GM08714 (cell line): ENCODE measurements around the gene VEPH1.

ENCODE experiments used
- H3K4me3 ChIP-seq: fragments of 200-500 bp; sonication (Bioruptor generic); 2 replicates; pipeline ENCODE4 v1.5.1; 2014; ENCODE audit warnings: mild to moderate bottlenecking, low read length, inconsistent platforms
- ZNF274 ChIP-seq: IDR thresholded peaks from 2 replicates; pipeline ENCODE4 v1.6.1; 2012; ENCODE audit warnings: mild to moderate bottlenecking, low read depth, low read length

VEPH1 gene

GRCh38 chr3:157379525-157380140 lies 123.6 kb downstream of the VEPH1 start:
- TF ChIP-seq ZNF274, result no peak
- H3K4me3 ChIP-seq, result no peak overlapping the region

GRCh38 chr3:157376603-157377300 lies 126.5 kb downstream of the VEPH1 start:
- TF ChIP-seq ZNF274, result no peak
- H3K4me3 ChIP-seq, result no peak overlapping the region

GRCh38 chr3:157375342-157375986 lies 127.8 kb downstream of the VEPH1 start:
- no peak overlapping the region for H3K4me3 ChIP-seq
- TF ChIP-seq ZNF274, result no peak

- H3K4me3 ChIP-seq, result no peak overlapping the region
- TF ChIP-seq ZNF274, result no peak
These were observed 128.3 kb downstream of the VEPH1 start for GRCh38 chr3:157374933-157375332.

GRCh38 chr3:157373783-157374182 lies 129.4 kb downstream of the VEPH1 start:
- no peak overlapping the region for H3K4me3 ChIP-seq
- TF ChIP-seq ZNF274, result no peak

- TF ChIP-seq ZNF274, result no peak
- H3K4me3 ChIP-seq, result no peak overlapping the region
These were observed 132.3 kb downstream of the VEPH1 start for GRCh38 chr3:157370867-157371266.

- no peak for TF ChIP-seq ZNF274
- no peak overlapping the region for H3K4me3 ChIP-seq
These were observed 133.3 kb downstream of the VEPH1 start for GRCh38 chr3:157369727-157370421.

GRCh38 chr3:157368171-157368570 lies 135.0 kb downstream of the VEPH1 start:
- H3K4me3 ChIP-seq, result no peak overlapping the region
- TF ChIP-seq ZNF274, result no peak

GRCh38 chr3:157363393-157363792 lies 139.8 kb downstream of the VEPH1 start:
- TF ChIP-seq ZNF274, result no peak
- no peak overlapping the region for H3K4me3 ChIP-seq

GRCh38 chr3:157362348-157362747 lies 140.9 kb downstream of the VEPH1 start:
- no peak for TF ChIP-seq ZNF274
- no peak overlapping the region for H3K4me3 ChIP-seq

- H3K4me3 ChIP-seq, result no peak overlapping the region
- TF ChIP-seq ZNF274, result no peak
These were observed 143.2 kb downstream of the VEPH1 start for GRCh38 chr3:157360044-157360443.

- TF ChIP-seq ZNF274, result no peak
- no peak overlapping the region for H3K4me3 ChIP-seq
These were observed 146.7 kb downstream of the VEPH1 start for GRCh38 chr3:157356541-157356940.

GRCh38 chr3:157355276-157355675 lies 147.9 kb downstream of the VEPH1 start:
- TF ChIP-seq ZNF274, result no peak
- no peak overlapping the region for H3K4me3 ChIP-seq

- H3K4me3 ChIP-seq, result no peak overlapping the region
- TF ChIP-seq ZNF274, result no peak
These were observed 148.5 kb downstream of the VEPH1 start for GRCh38 chr3:157354722-157355121.
